HG02970 (cell line): ENCODE data around the gene RAET1G.
"Not testable (repeated sequence)": the region's sequence is repeated elsewhere in the genome, so short reads cannot be mapped to it uniquely, and the experiment has no call there.

Source experiments
- ATAC-seq: cut with Tn5 transposase; IDR thresholded peaks from one replicate; pipeline ENCODE4 v1.9.1; 2021; ENCODE audit warnings: mild to moderate bottlenecking, moderate library complexity, moderate number of reproducible peaks; ENCODE audit not compliant: unreplicated experiment, low FRiP score

Gene RAET1G

GRCh38 chr6:149954328-149954983 is 31.5 kb upstream of the RAET1G start:
- ATAC-seq = not testable (repeated sequence)

GRCh38 chr6:149953934-149954327 is 31.0 kb upstream of the RAET1G start:
- ATAC-seq = not testable (repeated sequence)

GRCh38 chr6:149953390-149953789 is 30.5 kb upstream of the RAET1G start:
- ATAC-seq = not testable (repeated sequence)

GRCh38 chr6:149951626-149952025 is 28.7 kb upstream of the RAET1G start:
- no peak for ATAC-seq

GRCh38 chr6:149951096-149951495 is 28.2 kb upstream of the RAET1G start:
- no peak for ATAC-seq

- ATAC-seq = no peak
Observed at GRCh38 chr6:149950423-149950822, 27.5 kb upstream of the RAET1G start.

- ATAC-seq = no peak
Observed at GRCh38 chr6:149948616-149949015, 25.7 kb upstream of the RAET1G start.

- ATAC-seq = no peak
Observed at GRCh38 chr6:149948011-149948410, 25.1 kb upstream of the RAET1G start.

GRCh38 chr6:149947533-149947932 is 24.6 kb upstream of the RAET1G start:
- ATAC-seq = not testable (repeated sequence)

GRCh38 chr6:149946631-149947030 is 23.7 kb upstream of the RAET1G start:
- not testable (repeated sequence) for ATAC-seq

- not testable (repeated sequence) for ATAC-seq
Observed at GRCh38 chr6:149945276-149945675, 22.4 kb upstream of the RAET1G start.

- not testable (repeated sequence) for ATAC-seq
Observed at GRCh38 chr6:149943321-149943720, 20.4 kb upstream of the RAET1G start.

GRCh38 chr6:149942461-149942829 is 19.5 kb upstream of the RAET1G start:
- ATAC-seq = no peak

- ATAC-seq = no peak
Observed at GRCh38 chr6:149941583-149942460, 18.9 kb upstream of the RAET1G start, which contains the start of gene ULBP2. Gene ULBP2, plus strand, starts transcription at chr6:149942014. Its CDS starts 59 bp downstream, at chr6:149942073.

- no peak for ATAC-seq
Observed at GRCh38 chr6:149940672-149940982, 17.7 kb upstream of the RAET1G start.

GRCh38 chr6:149939909-149940671 is 17.2 kb upstream of the RAET1G start:
- no peak for ATAC-seq

- ATAC-seq = no peak
Observed at GRCh38 chr6:149939356-149939648, 16.4 kb upstream of the RAET1G start.

- peak; percentile 67 for ATAC-seq
Observed at GRCh38 chr6:149938571-149939355, 15.8 kb upstream of the RAET1G start.

GRCh38 chr6:149938013-149938570 is 15.2 kb upstream of the RAET1G start:
- not testable (repeated sequence) for ATAC-seq

GRCh38 chr6:149936743-149937142 is 13.8 kb upstream of the RAET1G start:
- ATAC-seq = no peak
